Measurements from ENCODE around the gene KIF21B.

The KIF21B gene

GRCh38 chr1:201044119-201044518 is 20.6 kb upstream of the KIF21B start:
- no peak for DNase-seq

DNA sequence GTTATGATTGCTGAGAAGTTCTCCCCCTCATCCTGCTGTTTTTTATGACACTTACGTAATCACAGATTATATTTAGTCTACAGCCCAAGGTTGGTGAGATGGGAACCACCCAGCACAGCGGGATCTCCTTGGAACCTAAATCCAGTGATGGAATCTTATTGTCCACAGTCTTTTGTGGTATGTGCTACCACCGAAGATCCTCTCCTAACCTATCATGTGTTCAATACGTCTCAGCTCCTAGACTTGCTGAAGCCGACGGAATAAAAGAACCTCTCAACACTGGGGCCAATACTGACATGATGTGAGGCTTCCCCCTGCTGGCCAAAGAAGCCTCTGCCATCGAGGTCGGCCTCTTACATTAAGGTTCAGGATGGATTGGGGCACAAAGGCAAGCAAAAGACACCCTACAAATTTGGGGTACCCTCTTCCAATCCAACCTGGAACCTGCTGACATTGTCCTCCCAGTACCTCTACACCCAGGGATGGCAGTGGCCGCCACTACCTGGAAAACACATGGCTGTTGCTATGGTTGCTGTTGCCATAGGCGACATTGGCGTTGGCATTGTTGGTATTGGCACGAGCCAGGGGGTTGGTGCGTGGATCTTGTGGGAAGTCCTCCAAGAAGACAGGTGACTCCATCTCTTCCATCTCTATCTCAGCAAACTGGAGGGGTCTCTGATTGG is 19.4 kb upstream of the KIF21B start:
- DNase-seq: peak; percentile 67

- no peak for DNase-seq
Measured at GRCh38 chr1:201041011-201041410, 17.5 kb upstream of the KIF21B start.

DNA sequence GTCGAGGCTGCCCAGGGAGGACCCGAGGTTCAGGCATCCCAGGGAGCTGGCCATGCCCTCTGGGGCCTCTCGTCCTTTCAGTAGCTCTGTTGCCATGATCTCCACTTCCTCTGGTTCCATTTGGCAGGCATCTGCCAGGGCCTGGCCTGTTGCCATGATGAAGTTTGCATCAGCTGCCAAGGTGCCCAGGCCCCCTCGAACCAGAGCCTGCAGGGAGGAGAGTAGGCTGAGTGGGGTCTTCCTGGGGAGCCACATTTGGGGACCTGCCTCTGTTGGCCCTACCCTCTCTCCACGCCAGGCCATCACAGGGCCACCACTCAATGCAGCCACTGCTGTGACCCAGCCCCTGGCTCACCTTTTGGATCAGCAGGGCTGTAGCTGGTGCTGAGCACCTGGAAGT is 16.4 kb upstream of the KIF21B start:
- DNase-seq: no peak

DNA sequence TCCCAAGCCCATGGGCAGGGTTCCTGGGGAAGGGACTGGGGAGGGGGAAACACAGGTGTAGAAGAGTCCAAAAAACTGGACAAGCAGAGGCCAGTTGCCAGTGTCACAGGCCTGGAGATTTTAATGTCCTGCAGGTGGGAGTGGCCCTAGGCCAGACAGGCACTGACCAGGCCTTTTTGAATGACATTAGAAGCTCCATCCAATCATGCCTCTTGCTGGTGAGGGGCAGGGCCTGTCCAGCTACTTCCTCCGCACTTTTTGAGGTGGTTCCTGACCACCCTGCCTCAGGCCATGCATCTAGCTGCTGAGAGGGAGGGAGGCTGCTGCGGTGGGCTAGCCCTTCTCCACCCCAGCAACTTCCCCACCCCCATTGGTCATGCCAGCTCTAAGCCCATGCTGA is 15.9 kb upstream of the KIF21B start:
- no peak for DNase-seq

- no peak for DNase-seq
Measured at GRCh38 chr1:201038186-201038876, 14.8 kb upstream of the KIF21B start.

DNA sequence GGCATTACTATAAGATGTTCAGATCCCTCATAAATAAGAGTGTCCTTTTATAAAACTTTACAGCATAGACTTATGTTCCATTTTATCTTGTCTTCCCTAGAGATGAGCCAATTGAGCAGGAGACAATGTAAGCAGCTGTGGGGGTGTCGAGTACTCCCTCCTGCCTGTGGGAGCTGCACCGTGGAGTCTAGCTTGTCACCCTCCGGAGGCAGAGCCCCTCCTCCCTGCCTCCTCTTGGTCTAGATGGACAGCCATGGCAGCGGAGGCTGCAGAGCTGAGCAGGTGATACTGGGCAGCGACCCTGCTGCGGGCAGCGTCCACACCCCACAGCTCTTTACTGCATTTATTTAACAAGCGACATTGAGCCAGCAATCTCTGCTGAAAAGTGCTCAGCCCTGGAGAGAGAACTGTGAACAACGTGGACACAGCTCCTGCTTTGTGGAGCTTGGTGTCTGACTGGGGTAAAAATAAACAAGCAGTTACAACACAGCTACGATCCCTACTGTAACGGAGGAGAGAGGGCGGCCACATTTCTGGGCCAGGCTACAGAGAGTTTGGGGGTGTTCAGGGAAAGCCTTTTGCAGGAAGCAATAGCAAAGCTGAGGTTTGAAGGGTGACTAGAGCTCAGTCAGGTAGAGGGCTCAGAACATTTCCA is 12.8 kb upstream of the KIF21B start:
- no peak for DNase-seq

- DNase-seq: no peak
Measured at GRCh38 chr1:201034671-201035070, 11.2 kb upstream of the KIF21B start.

- DNase-seq: no peak
Measured at GRCh38 chr1:201032408-201032807, 8.9 kb upstream of the KIF21B start.

DNA sequence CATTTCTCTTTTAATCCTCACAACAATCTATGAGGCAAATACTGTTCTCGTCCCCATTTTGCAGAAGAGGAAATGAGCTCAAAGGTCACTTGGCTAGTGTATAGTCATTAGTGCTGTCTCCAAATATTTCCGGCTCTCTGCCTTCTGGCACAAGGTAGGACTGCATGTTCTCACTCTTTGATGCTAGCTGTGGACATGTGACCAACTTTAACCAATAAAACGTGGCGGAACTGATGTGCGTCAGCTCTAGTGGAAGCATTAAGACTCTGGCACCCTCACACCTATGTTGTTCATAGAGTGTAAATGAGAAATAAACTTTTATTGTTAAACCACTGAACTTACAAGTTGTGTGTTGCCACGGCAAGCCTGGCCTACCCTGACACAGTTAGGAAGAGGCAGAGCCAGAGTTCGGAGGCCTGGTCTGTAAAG is 5.0 kb upstream of the KIF21B start:
- no peak for DNase-seq

GRCh38 chr1:201026836-201027235 is 3.3 kb upstream of the KIF21B start:
- no peak for DNase-seq

GRCh38 chr1:201026234-201026633 is 2.7 kb upstream of the KIF21B start:
- peak; percentile 45 for DNase-seq

DNA sequence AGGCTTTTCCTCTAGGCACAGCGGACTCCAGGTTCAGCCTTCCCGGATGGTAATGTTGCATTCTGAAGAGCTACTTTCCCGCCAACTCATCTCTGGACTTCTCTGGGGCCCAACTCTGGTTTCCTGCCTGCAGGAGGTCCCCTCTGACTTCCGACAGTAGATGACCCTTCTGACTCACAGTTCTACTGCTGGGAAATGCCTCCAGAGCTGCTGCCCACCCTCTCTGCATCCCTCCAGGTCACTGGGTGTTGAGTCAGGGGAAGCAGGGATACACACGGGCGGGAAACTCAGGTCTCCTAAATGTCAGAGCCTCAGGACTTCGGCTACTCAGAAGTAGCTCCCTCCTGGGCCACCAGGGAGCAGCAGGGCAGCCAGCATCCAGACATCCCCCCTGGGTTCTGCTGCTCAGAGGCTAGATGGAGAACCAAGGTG is 2.1 kb upstream of the KIF21B start:
- DNase-seq: peak; percentile 81

DNA sequence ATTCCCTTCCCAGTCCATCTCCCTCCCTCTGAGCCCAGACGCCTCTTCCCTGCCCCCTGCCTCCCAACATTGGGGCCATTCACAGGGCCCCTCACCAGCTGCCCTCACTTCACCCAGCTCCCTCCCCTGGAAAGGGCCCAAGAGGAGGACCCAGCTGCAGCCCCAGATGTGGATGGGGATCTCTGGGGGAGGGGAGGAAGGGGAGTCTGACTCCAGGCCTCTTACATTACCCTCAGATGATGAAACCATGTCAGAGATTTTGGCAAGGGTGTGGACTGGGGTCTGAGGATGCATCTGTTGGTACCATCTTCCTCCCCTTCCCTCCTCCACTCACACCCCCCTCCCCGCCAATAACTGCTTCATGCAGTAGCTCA is 1.1 kb upstream of the KIF21B start:
- DNase-seq: no peak

GRCh38 chr1:201023920-201024624 is 558 bp upstream of the KIF21B start:
- DNase-seq: no peak

- DNase-seq: no peak
Measured at GRCh38 chr1:201022820-201023516, 546 bp downstream of the KIF21B start.

DNA sequence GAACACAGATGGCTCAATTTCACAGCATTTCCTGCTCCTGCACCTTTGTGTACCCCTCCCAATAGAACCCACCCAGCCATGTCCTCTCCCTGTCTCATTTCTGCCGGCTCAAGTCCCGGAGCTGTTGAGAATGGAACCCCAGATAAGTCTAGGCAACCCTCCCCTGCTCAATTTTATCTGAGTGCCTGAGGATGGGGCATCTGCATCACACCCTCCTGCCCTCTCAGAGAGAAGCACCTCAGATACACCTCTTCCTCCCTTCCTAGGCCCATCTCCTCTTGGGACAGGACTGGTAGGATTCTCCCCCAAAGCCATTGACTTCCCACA is 1.1 kb downstream of the KIF21B start:
- no peak for DNase-seq

DNA sequence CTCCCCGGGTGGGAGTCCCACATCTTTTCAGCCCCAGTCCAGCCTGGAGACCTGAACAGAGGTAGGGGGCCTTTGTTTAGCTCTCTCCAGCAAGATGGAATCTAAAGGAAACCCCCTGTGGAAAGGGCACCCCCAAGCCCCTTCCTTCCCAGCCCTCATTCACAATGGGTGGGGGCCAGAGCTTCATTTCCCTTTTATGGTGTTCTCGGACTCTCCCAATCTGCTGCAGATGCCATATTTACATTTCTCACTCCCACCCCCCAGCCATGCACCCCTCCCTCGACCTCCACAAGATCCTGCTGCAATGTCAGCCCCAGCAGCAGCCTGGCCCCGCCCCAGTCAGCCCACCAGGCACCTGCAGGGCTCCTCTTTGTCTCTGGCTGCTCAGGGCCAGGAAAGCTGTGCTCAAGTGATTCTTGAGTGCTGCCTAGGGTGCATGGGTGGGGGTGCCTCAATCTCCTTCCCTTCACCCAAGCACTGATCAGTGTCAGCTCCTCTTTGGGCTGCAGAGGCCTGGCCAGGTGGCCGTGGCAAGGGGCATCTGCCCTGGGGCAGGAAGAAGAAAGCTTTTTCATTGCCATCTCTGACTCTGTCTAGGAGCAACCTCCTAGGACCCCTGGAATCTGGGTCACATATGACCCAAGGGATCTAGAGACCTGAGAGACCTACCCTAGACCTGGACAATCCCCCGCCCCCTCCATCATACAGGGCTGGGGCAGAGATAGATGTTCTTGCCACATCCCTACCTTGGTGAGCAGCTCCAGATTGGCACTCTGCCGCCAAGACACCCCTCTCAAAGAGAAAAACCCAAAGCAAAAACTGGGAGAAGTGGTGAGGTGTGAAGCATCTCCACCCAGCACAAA is 1.7 kb downstream of the KIF21B start:
- DNase-seq: no peak

DNA sequence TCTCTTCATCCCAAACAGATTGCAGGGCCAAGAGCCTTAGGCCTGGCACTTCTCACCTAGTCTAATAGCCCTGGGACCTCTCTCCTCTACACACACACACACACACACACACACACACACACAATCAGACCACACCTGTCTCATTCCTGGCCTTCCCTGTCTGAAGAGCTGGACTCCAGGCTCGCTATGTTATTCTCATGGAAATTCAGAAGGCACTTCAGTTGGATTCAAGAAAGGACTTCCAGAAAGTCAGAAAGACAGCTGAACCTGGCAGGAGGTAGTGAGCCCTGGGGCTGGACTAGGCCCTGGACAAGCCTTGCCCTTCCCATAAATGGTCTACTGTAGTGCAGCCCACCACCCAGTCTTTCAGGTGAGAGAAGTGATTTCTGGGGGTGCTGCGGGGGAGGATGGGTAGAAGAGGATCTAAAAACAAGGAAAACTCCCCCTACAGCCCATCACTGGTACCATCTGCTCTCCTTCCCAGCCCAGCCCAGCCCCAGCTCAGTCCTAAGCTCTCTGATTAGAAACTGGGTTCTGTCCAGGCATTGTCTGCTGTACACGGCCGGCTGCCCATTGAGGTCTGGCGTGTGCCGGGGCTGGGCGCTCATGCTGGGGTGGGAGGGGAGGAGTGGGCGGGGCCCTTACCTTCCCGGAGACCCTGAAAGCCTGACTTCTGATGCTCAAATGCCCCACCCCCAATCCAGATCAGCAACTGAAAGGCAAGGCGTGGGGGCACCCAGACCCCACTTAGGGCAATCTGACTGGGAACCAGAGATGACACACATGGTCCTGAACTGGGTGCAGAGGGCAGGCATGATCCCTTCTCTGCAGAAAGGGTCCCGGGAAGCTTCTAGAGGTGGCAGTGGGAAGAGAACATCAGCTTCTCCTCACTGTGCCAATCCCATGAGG is 2.5 kb downstream of the KIF21B start:
- no peak for DNase-seq

GRCh38 chr1:201020040-201020591 is 3.4 kb downstream of the KIF21B start:
- DNase-seq: no peak
